ENCODE measurements around the gene GPR61. TPM values are rescaled to one million over a fixed set of nuclear protein-coding genes. Genes with fewer than 3 reads are reported as not detected.

Gene GPR61
- total and polyA plus RNA-seq, 12 donors = 0.11 to 4.9 (median 0.63) TPM; not detected in 2

DNA sequence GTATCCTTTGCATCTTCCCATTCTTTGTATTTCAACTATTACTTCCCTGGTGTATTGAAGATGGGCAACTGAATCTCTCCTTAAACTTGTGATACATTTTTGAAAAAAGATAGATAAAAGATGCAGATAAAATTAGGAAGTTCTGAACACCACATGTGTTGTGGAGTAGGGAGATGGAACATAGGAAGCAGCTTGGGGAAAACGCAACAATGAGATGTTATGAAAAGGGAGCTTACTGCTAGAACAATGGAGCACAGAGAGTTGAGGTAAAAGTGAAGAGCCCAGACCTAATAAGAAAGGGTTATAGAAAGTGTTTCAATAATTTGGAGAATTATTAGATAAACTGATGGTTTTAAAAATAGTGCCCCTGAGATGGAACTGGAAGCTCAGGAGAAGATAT, 29.7 kb downstream of the GPR61 start:
- no peak overlapping the region for H3K4me3 ChIP-seq
- no peak for TF ChIP-seq CTCF (IDR thresholded peaks at IDR 0.05)
- no peak for TF ChIP-seq POLR2A (IDR thresholded peaks at IDR 0.05)
- H3K27me3 ChIP-seq = no peaks in the 10 kb centered on the region
- H3K4me1 ChIP-seq (replicated peaks in 1 of 2) = peaks cover 12 to 55% of the 10 kb centered on the region in 2 donors
- DNase-seq = no peak
- no peaks in the 10 kb centered on the region for H3K9me3 ChIP-seq (replicated peaks in 1 of 3)
- H3K27ac ChIP-seq = no peak overlapping the region
- 69 to 82% (median 74%) methylated on average over 1 of the region's 1 CpG for WGBS, 4 donors
- H3K36me3 ChIP-seq (replicated peaks in 1 of 2) = no peaks in the 10 kb centered on the region
- intact Hi-C loops (cut with DNase I) = no loop called here

DNA sequence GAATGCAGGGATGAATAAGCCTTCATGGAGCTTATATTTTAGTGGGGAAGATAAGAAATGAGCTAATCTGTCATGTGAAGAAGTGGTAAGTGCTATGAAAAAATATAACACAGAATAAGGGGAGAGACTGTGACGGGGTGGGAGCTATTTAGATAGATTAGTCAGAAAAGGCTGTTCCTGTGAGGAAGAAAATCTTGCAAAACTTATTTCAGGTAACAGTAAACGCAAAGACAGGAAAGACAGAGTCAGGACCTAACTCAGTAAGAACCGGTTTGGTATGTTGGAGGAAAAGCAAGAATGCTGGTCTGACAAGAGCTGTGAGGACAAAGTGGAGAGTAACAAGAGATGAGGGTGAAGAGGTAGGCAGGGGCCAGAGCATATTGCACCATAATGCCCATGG, 30.7 kb downstream of the GPR61 start:
- peaks cover 12 to 47% of the 10 kb centered on the region in 2 donors for H3K4me1 ChIP-seq (replicated peaks in 1 of 2)
- TF ChIP-seq CTCF (IDR thresholded peaks at IDR 0.05) = no peak
- no peak for TF ChIP-seq POLR2A (IDR thresholded peaks at IDR 0.05)
- WGBS, 4 donors = 63 to 79% (median 65%) methylated on average over 3 of the region's 3 CpGs
- H3K27ac ChIP-seq = no peak overlapping the region
- H3K4me3 ChIP-seq = no peak overlapping the region
- no peak for DNase-seq
- intact Hi-C loops (cut with DNase I) = no loop called here
- no peaks in the 10 kb centered on the region for H3K36me3 ChIP-seq (replicated peaks in 1 of 2)
- H3K9me3 ChIP-seq (replicated peaks in 1 of 3) = no peaks in the 10 kb centered on the region
- no peaks in the 10 kb centered on the region for H3K27me3 ChIP-seq

DNA sequence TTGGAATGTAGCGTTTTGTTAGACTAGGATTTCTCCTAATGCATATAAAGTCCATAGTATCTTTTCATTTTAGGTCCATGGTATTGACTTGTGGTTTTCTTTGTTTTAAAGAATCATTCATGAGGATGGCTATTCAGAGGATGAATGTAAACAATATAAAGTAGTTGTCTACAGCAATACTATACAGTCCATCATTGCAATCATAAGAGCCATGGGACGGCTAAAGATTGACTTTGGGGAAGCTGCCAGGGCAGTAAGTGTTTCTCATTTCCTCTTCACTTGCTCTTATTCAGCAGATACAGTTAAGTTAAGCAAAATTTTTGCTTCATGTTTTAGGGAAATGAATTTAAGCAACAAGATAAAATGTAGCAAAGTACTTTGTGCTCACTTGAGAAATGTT, 34.1 kb downstream of the GPR61 start:
- H3K27me3 ChIP-seq = no peaks in the 10 kb centered on the region
- intact Hi-C loops (cut with DNase I) = no loop called here
- H3K9me3 ChIP-seq (replicated peaks in 1 of 3) = no peaks in the 10 kb centered on the region
- 74 to 79% (median 76%) methylated on average over 2 of the region's 2 CpGs for WGBS, 4 donors
- no peak overlapping the region for H3K4me3 ChIP-seq
- peaks cover 7 to 38% of the 10 kb centered on the region in 2 donors for H3K4me1 ChIP-seq (replicated peaks in 1 of 2)
- TF ChIP-seq POLR2A (IDR thresholded peaks at IDR 0.05) (no peak), CTCF (IDR thresholded peaks at IDR 0.05) (no peak)
- DNase-seq = no peak
- no peaks in the 10 kb centered on the region for H3K36me3 ChIP-seq (replicated peaks in 1 of 2)
- no peak overlapping the region for H3K27ac ChIP-seq

DNA sequence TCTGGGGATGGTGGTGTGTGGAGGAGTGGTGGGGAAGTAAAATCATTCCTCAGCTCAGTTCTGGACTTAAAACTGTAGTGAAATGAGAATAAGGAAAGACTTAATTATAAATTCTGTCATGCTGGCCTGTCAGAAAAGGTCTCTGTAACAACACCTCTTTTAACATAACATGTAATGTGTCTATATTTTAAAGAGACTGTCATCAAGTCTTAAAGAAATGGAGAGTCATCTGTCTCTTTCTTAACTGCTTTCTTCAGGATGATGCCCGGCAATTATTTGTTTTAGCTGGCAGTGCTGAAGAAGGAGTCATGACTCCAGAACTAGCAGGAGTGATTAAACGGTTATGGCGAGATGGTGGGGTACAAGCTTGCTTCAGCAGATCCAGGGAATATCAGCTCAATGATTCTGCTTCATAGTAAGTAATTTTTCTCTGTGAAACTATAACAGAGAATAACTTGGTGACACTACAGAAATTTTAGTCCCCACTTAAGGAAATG, 39.3 kb downstream of the GPR61 start:
- no peak overlapping the region for H3K27ac ChIP-seq
- no peaks in the 10 kb centered on the region for H3K4me1 ChIP-seq (replicated peaks in 1 of 2)
- H3K36me3 ChIP-seq (replicated peaks in 1 of 2) = peaks cover 0 to 27% of the 10 kb centered on the region in 2 donors
- no peak for DNase-seq
- 82 to 85% (median 84%) methylated on average over 3 of the region's 3 CpGs for WGBS, 4 donors
- no peaks in the 10 kb centered on the region for H3K9me3 ChIP-seq (replicated peaks in 1 of 3)
- H3K27me3 ChIP-seq = no peaks in the 10 kb centered on the region
- H3K4me3 ChIP-seq = no peak overlapping the region
- intact Hi-C loops (cut with DNase I) = no loop called here
- TF ChIP-seq CTCF (IDR thresholded peaks at IDR 0.05) = no peak
- TF ChIP-seq POLR2A (IDR thresholded peaks at IDR 0.05) = no peak
